ENCODE data around the gene HTR7. TPM values are rescaled to one million over a fixed set of nuclear protein-coding genes. Genes with fewer than 3 reads are reported as not detected.

HTR7 gene
- total RNA-seq, 1 experiment from 2014 or later: not detected

GRCh38 chr10:90819911-90820310, 37.9 kb downstream of the HTR7 start:
- POLR2A ChIA-PET: no interaction called here
- peaks cover 13% of the 10 kb centered on the region for H3K27me3 Mint-ChIP-seq (ENCODE audit: insufficient read depth, unreplicated experiment)
- Histone ChIP-seq H3K9me3 (no peaks in the 10 kb centered on the region), H3K27me3 (replicated peaks; ENCODE audit: control insufficient read depth, insufficient read depth, low read length) (no peaks in the 10 kb centered on the region), H3K36me3 (ENCODE audit: control insufficient read depth, insufficient read depth, low read length) (no peaks in the 10 kb centered on the region), H3K4me1 (no peaks in the 10 kb centered on the region), H3K4me3 (ENCODE audit: low read depth, low read length) (no peak overlapping the region)
- no TSS peak for BruUV-seq (replicated peaks)
- CTCF ChIA-PET: no interaction called here
- no peaks in the 10 kb centered on the region for H3K9me3 Mint-ChIP-seq (ENCODE audit: unreplicated experiment)
- H3K4me3 Mint-ChIP-seq (ENCODE audit: unreplicated experiment): no peak overlapping the region
- H3K36me3 Mint-ChIP-seq (ENCODE audit: insufficient read depth, unreplicated experiment): no peaks in the 10 kb centered on the region
- H3K27ac Mint-ChIP-seq (ENCODE audit: unreplicated experiment): no peak overlapping the region
- no peaks in the 10 kb centered on the region for H3K4me1 Mint-ChIP-seq (ENCODE audit: low read depth, unreplicated experiment)
- TF ChIP-seq CTCF (IDR thresholded peaks at IDR 0.05; ENCODE audit: insufficient read depth in 1 of 2, low read depth in 1 of 2, low read length in 1 of 2, severe bottlenecking in 1 of 2, unreplicated experiment in 1 of 2): no peak
- intact Hi-C loops (cut with micrococcal nuclease; ENCODE audit: unreplicated experiment): no loop called here
- no peak for DNase-seq

GRCh38 chr10:90818736-90819135, 39.1 kb downstream of the HTR7 start:
- no peak overlapping the region for H3K4me3 Mint-ChIP-seq (ENCODE audit: unreplicated experiment)
- intact Hi-C loops (cut with micrococcal nuclease; ENCODE audit: unreplicated experiment): no loop called here
- TF ChIP-seq CTCF (IDR thresholded peaks at IDR 0.05; ENCODE audit: insufficient read depth in 1 of 2, low read depth in 1 of 2, low read length in 1 of 2, severe bottlenecking in 1 of 2, unreplicated experiment in 1 of 2): no peak
- H3K27ac Mint-ChIP-seq (ENCODE audit: unreplicated experiment): no peak overlapping the region
- no peaks in the 10 kb centered on the region for H3K4me1 Mint-ChIP-seq (ENCODE audit: low read depth, unreplicated experiment)
- no peaks in the 10 kb centered on the region for H3K36me3 Mint-ChIP-seq (ENCODE audit: insufficient read depth, unreplicated experiment)
- Histone ChIP-seq H3K4me1 (no peaks in the 10 kb centered on the region), H3K4me3 (ENCODE audit: low read depth, low read length) (no peak overlapping the region), H3K9me3 (no peaks in the 10 kb centered on the region), H3K27me3 (replicated peaks; ENCODE audit: control insufficient read depth, insufficient read depth, low read length) (no peaks in the 10 kb centered on the region), H3K36me3 (ENCODE audit: control insufficient read depth, insufficient read depth, low read length) (no peaks in the 10 kb centered on the region)
- no peaks in the 10 kb centered on the region for H3K9me3 Mint-ChIP-seq (ENCODE audit: unreplicated experiment)
- DNase-seq: no peak
- no TSS peak for BruUV-seq (replicated peaks)
- ChIA-PET CTCF (no interaction called here), POLR2A (no interaction called here)
- peaks cover 15% of the 10 kb centered on the region for H3K27me3 Mint-ChIP-seq (ENCODE audit: insufficient read depth, unreplicated experiment)

- POLR2A ChIA-PET: no interaction called here
- no peak for TF ChIP-seq CTCF (IDR thresholded peaks at IDR 0.05; ENCODE audit: insufficient read depth in 1 of 2, low read depth in 1 of 2, low read length in 1 of 2, severe bottlenecking in 1 of 2, unreplicated experiment in 1 of 2)
- Mint-ChIP-seq H3K36me3 (ENCODE audit: insufficient read depth, unreplicated experiment) (no peaks in the 10 kb centered on the region), H3K4me1 (ENCODE audit: low read depth, unreplicated experiment) (no peaks in the 10 kb centered on the region), H3K4me3 (ENCODE audit: unreplicated experiment) (no peak overlapping the region), H3K27ac (ENCODE audit: unreplicated experiment) (no peak overlapping the region), H3K27me3 (ENCODE audit: insufficient read depth, unreplicated experiment) (peaks cover 15% of the 10 kb centered on the region), H3K9me3 (ENCODE audit: unreplicated experiment) (no peaks in the 10 kb centered on the region)
- BruUV-seq (replicated peaks): no TSS peak
- no peak for DNase-seq
- Histone ChIP-seq H3K27me3 (replicated peaks; ENCODE audit: control insufficient read depth, insufficient read depth, low read length) (no peaks in the 10 kb centered on the region), H3K9me3 (no peaks in the 10 kb centered on the region), H3K4me3 (ENCODE audit: low read depth, low read length) (no peak overlapping the region), H3K4me1 (no peaks in the 10 kb centered on the region), H3K36me3 (ENCODE audit: control insufficient read depth, insufficient read depth, low read length) (no peaks in the 10 kb centered on the region)
- CTCF ChIA-PET: no interaction called here
- intact Hi-C loops (cut with micrococcal nuclease; ENCODE audit: unreplicated experiment): no loop called here
Observed at GRCh38 chr10:90817128-90817889, 40.5 kb downstream of the HTR7 start.

Data from Caco-2 (cell line).